ENCODE data around the gene NPPB. TPM values are rescaled to one million over a fixed set of nuclear protein-coding genes. Genes with fewer than 3 reads are reported as not detected.

Gene NPPB
- total and polyA plus RNA-seq, 9 of the 15 experiments (the other 6 are each of a cell fraction or from before 2014, with no cell fraction given): not detected

GRCh38 chr1:11842154-11843041 is 16.3 kb downstream of the NPPB start (continued):
- TF ChIP-seq HSF4 (CRISPR knock-in tag; IDR thresholded peaks at IDR 0.05; ENCODE audit: borderline replicate concordance) (0 out of 2 replicates have a peak, but pooled peaks have one; percentile 49), BACH1 (tag; IDR thresholded peaks at IDR 0.05) (peak; percentile 44; the same call in 1 of the 2 replicates), MTA1 (IDR thresholded peaks at IDR 0.05; ENCODE audit: borderline replicate concordance) (peak; percentile 84), FOXM1 (IDR thresholded peaks at IDR 0.05; ENCODE audit: low read depth) (peak; percentile 77), FOXM1 (CRISPR knock-in tag; IDR thresholded peaks at IDR 0.05; ENCODE audit: low read depth) (no peak), CBFA2T3 (IDR thresholded peaks at IDR 0.05) (peak; percentile 98), MBD2 (IDR thresholded peaks at IDR 0.05; ENCODE audit: borderline replicate concordance, low read depth) (peak; percentile 80), PKNOX1 (IDR thresholded peaks at IDR 0.05) (peak; percentile 82), CREB1 (IDR thresholded peaks at IDR 0.05) (peak; percentile 65), CREB1 (CRISPR knock-in tag; IDR thresholded peaks at IDR 0.05) (0 out of 2 replicates have a peak, but pooled peaks have one; percentile 34), RAD51 (IDR thresholded peaks at IDR 0.05; ENCODE audit: borderline replicate concordance, low read depth) (peak; percentile 94), RBM25 (IDR thresholded peaks at IDR 0.05; ENCODE audit: low read depth, low read length, severe bottlenecking) (no peak), RBBP5 (IDR thresholded peaks at IDR 0.05; ENCODE audit: borderline replicate concordance, insufficient read depth, low read length, poor library complexity, severe bottlenecking) (no peak), FOXK2 (conservative IDR thresholded peaks at IDR 0.05 in 1 of 2, IDR thresholded peaks at IDR 0.05 in 1 of 2; ENCODE audit: low read depth in 2 of 2) (peak; percentile 87 to 88), MED1 (CRISPR knock-in tag; IDR thresholded peaks at IDR 0.05; ENCODE audit: borderline replicate concordance) (no peak), USF2 (CRISPR knock-in tag; IDR thresholded peaks at IDR 0.05) (peak; percentile 89)
- TF ChIP-seq, protein P1, sequence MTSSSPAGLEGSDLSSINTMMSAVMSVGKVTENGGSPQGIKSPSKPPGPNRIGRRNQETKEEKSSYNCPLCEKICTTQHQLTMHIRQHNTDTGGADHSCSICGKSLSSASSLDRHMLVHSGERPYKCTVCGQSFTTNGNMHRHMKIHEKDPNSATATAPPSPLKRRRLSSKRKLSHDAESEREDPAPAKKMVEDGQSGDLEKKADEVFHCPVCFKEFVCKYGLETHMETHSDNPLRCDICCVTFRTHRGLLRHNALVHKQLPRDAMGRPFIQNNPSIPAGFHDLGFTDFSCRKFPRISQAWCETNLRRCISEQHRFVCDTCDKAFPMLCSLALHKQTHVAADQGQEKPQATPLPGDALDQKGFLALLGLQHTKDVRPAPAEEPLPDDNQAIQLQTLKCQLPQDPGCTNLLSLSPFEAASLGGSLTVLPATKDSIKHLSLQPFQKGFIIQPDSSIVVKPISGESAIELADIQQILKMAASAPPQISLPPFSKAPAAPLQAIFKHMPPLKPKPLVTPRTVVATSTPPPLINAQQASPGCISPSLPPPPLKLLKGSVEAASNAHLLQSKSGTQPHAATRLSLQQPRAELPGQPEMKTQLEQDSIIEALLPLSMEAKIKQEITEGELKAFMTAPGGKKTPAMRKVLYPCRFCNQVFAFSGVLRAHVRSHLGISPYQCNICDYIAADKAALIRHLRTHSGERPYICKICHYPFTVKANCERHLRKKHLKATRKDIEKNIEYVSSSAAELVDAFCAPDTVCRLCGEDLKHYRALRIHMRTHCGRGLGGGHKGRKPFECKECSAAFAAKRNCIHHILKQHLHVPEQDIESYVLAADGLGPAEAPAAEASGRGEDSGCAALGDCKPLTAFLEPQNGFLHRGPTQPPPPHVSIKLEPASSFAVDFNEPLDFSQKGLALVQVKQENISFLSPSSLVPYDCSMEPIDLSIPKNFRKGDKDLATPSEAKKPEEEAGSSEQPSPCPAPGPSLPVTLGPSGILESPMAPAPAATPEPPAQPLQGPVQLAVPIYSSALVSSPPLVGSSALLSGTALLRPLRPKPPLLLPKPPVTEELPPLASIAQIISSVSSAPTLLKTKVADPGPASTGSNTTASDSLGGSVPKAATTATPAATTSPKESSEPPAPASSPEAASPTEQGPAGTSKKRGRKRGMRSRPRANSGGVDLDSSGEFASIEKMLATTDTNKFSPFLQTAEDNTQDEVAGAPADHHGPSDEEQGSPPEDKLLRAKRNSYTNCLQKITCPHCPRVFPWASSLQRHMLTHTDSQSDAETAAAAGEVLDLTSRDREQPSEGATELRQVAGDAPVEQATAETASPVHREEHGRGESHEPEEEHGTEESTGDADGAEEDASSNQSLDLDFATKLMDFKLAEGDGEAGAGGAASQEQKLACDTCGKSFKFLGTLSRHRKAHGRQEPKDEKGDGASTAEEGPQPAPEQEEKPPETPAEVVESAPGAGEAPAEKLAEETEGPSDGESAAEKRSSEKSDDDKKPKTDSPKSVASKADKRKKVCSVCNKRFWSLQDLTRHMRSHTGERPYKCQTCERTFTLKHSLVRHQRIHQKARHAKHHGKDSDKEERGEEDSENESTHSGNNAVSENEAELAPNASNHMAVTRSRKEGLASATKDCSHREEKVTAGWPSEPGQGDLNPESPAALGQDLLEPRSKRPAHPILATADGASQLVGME (CRISPR knock-in tag; IDR thresholded peaks at IDR 0.05): peak; percentile 85; the same call in 1 of the 2 replicates
- TF ChIP-seq, protein P2, sequence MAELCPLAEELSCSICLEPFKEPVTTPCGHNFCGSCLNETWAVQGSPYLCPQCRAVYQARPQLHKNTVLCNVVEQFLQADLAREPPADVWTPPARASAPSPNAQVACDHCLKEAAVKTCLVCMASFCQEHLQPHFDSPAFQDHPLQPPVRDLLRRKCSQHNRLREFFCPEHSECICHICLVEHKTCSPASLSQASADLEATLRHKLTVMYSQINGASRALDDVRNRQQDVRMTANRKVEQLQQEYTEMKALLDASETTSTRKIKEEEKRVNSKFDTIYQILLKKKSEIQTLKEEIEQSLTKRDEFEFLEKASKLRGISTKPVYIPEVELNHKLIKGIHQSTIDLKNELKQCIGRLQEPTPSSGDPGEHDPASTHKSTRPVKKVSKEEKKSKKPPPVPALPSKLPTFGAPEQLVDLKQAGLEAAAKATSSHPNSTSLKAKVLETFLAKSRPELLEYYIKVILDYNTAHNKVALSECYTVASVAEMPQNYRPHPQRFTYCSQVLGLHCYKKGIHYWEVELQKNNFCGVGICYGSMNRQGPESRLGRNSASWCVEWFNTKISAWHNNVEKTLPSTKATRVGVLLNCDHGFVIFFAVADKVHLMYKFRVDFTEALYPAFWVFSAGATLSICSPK (IDR thresholded peaks at IDR 0.05; ENCODE audit: borderline replicate concordance): no peak

Data from K562 (cell line).